Endothelial cell of umbilical vein (primary cell): Measurements from ENCODE around the gene RIPK4. TPM values are rescaled to one million over a fixed set of nuclear protein-coding genes. Genes with fewer than 3 reads are reported as not detected.

Source experiments
- BruUV-seq: library from RNA; stranded (reverse); fragments of 400-500 nt; replicated peaks from 2 replicates; lab custom pipeline; 2021; lab: Mats Ljungman, UMichigan
- CTCF ChIA-PET: fragments of 300-600, 350-600 bp; sonication (Branson Sonifier 250); formaldehyde crosslinking; loops from one replicate; lab custom pipeline; 2021; ENCODE audit warnings: antibody characterized with exemption, inconsistent platforms; lab: Charles Lee
- POLR2A ChIA-PET: fragments of 300-600, 350-600 bp; sonication (Branson Sonifier 250); formaldehyde crosslinking; loops from one replicate; lab custom pipeline; 2021; ENCODE audit warnings: antibody characterized with exemption, inconsistent platforms; lab: Charles Lee
- DNase-seq: peaks from one replicate; pipeline ENCODE4 v3.0.0-alpha.2; 2011; ENCODE audit warnings: low read depth, low spot score
- FAIRE-seq: peaks from 2 replicates; lab custom pipeline; 2011; peaks lifted over from hg19 to GRCh38; lab: Jason Lieb, UNC
- H2AFZ ChIP-seq: 2 replicates; pipeline ENCODE4 v1.6.0; 2012; ENCODE audit warnings: low read depth, low read length, control low read depth, inconsistent platforms
- H3K27ac ChIP-seq: 2 replicates; pipeline ENCODE4 v1.5.1; 2011; ENCODE audit warnings: low read depth, mild to moderate bottlenecking, control low read depth, low read length, moderate library complexity; ENCODE audit not compliant: insufficient read depth
- H3K27me3 ChIP-seq, 2 experiments: 2 replicates each; pipeline versions ENCODE4 v1.6.0 to v1.6.1; 2011; ENCODE audit warnings: low read length in 2 of 2, mixed read lengths in 1 of 2; ENCODE audit not compliant: control insufficient read depth in 2 of 2, insufficient read depth in 2 of 2
- H3K36me3 ChIP-seq, 2 experiments: 2 replicates in 1 of 2; 3 replicates in 1 of 2; pipeline ENCODE4 v1.5.1; 2011; ENCODE audit warnings: low read length in 2 of 2, mild to moderate bottlenecking in 1 of 2, moderate library complexity in 1 of 2; ENCODE audit not compliant: control insufficient read depth in 2 of 2, insufficient read depth in 2 of 2; ENCODE audit errors: extremely low read depth in 1 of 2
- H3K4me1 ChIP-seq: 3 replicates; pipeline ENCODE4 v1.5.1; 2011; ENCODE audit warnings: mild to moderate bottlenecking, low read length; ENCODE audit not compliant: control insufficient read depth, insufficient read depth; ENCODE audit errors: extremely low read depth
- H3K4me2 ChIP-seq: 2 replicates; pipeline ENCODE4 v1.6.1; 2011; ENCODE audit warnings: low read length, control low read depth, mixed read lengths; ENCODE audit not compliant: insufficient read depth
- H3K4me3 ChIP-seq, 3 experiments: fragments of 200-600 bp in 1 of 3; sonication (generic), shearing (Covaris generic) in 1 of 3; replicated peaks in 1 of 3; 2 replicates each; pipeline ENCODE4 v1.5.1; 2011 to 2016; ENCODE audit warnings: control low read depth in 3 of 3, low read length in 3 of 3, mild to moderate bottlenecking in 2 of 3, inconsistent platforms in 1 of 3, low read depth in 1 of 3, moderate library complexity in 1 of 3; ENCODE audit not compliant: insufficient read depth in 1 of 3
- H3K79me2 ChIP-seq: 2 replicates; pipeline ENCODE4 v1.6.0; 2012; ENCODE audit warnings: low read length, inconsistent platforms; ENCODE audit not compliant: control insufficient read depth, insufficient read depth
- H3K9ac ChIP-seq: replicated peaks from 2 replicates; pipeline ENCODE3; 2011; ENCODE audit warnings: low read length, control low read depth; ENCODE audit not compliant: insufficient read depth; ENCODE audit errors: extremely low read depth
- H3K9me1 ChIP-seq: replicated peaks from 3 replicates; pipeline ENCODE4 v1.6.0; 2011; ENCODE audit warnings: mild to moderate bottlenecking, low read length; ENCODE audit not compliant: control insufficient read depth, insufficient read depth; ENCODE audit errors: extremely low read depth
- H3K9me3 ChIP-seq: replicated peaks from 2 replicates; pipeline ENCODE4 v1.5.1; 2012; ENCODE audit warnings: low read length, inconsistent platforms; ENCODE audit not compliant: control insufficient read depth, insufficient read depth
- H4K20me1 ChIP-seq: replicated peaks from 2 replicates; pipeline ENCODE3; 2011; ENCODE audit warnings: mild to moderate bottlenecking, low read length; ENCODE audit not compliant: control insufficient read depth, insufficient read depth; ENCODE audit errors: extremely low read depth
- EZH2 ChIP-seq: IDR thresholded peaks from 2 replicates; pipeline ENCODE4 v1.6.1; 2012; ENCODE audit warnings: borderline replicate concordance, low read depth, mild to moderate bottlenecking, moderate library complexity, low read length, inconsistent platforms; ENCODE audit not compliant: severe bottlenecking
- GATA2 ChIP-seq: IDR thresholded peaks from 2 replicates; pipeline ENCODE4 v1.7.0; 2011; ENCODE audit warnings: low read depth, mild to moderate bottlenecking, moderate library complexity, mixed read lengths, low read length; ENCODE audit not compliant: insufficient read length, insufficient read depth
- JUN ChIP-seq: IDR thresholded peaks from 2 replicates; pipeline ENCODE4 v1.6.1; 2011; ENCODE audit warnings: borderline replicate concordance, low read depth; ENCODE audit not compliant: insufficient read length, insufficient read depth
- MAX ChIP-seq: IDR thresholded peaks from 2 replicates; pipeline ENCODE4 v1.6.1; 2011; ENCODE audit not compliant: insufficient read depth, insufficient read length
- MYC ChIP-seq: IDR thresholded peaks from one replicate; pipeline ENCODE4 v1.6.1; 2011; ENCODE audit warnings: mild to moderate bottlenecking, low read depth, low read length
- POLR2A ChIP-seq: IDR thresholded peaks from 2 replicates; pipeline ENCODE4 v1.6.1; 2012; ENCODE audit warnings: low read depth, mild to moderate bottlenecking, control low read depth, low read length
- POLR2AphosphoS5 ChIP-seq: IDR thresholded peaks from 2 replicates; pipeline ENCODE4 v1.6.1; 2012; ENCODE audit warnings: low read depth, mild to moderate bottlenecking, control low read depth, low read length, moderate library complexity; ENCODE audit not compliant: insufficient read depth
- dilution Hi-C: fragments of 300-500 bp; cut with MboI; formaldehyde crosslinking; loops from one replicate; pipeline ENCODE4 v1.15.0; 2019; ENCODE audit warnings: low sequenced_read_pairs; ENCODE audit not compliant: extremely low pct_ligation_motif_present
- intact Hi-C: fragments of 100-400 bp; cut with micrococcal nuclease; formaldehyde crosslinking; loops from one replicate; pipeline ENCODE4 v1.10.0; 2022
- polyA plus RNA-seq, 4 experiments: library from polyadenylated mRNA; depleted of rRNA in 3 of 4; stranded (reverse) in 3 of 4; unstranded in 1 of 4; fragments of >200 nt; gene quantifications; 2 replicates each; pipeline versions ENCODE4 v1.2.1 to v1.2.3, GENCODE V29; 2011 to 2012; ENCODE audit warnings: missing spikeins in 1 of 4
- total RNA-seq: library from RNA; stranded (reverse); gene quantifications from 2 replicates; pipeline ENCODE4 v1.2.3, GENCODE V29; 2021
- TF ChIP-seq, protein P1 (sequence below), 2 donors: IDR thresholded peaks; 1 replicate in 1 of 2; 2 replicates in 1 of 2; pipeline ENCODE4 v1.5.1; 2011; ENCODE audit warnings: low read length in 2 of 2, mild to moderate bottlenecking in 2 of 2, moderate library complexity in 2 of 2, control low read depth in 1 of 2, inconsistent platforms in 1 of 2, low read depth in 1 of 2; ENCODE audit not compliant: insufficient read depth in 1 of 2; ENCODE audit errors: extremely low read depth in 1 of 2

Gene RIPK4
- total and polyA plus RNA-seq, 2 donors (not counting 3 experiments of a cell fraction or from before 2014, with no cell fraction given) = not detected

DNA sequence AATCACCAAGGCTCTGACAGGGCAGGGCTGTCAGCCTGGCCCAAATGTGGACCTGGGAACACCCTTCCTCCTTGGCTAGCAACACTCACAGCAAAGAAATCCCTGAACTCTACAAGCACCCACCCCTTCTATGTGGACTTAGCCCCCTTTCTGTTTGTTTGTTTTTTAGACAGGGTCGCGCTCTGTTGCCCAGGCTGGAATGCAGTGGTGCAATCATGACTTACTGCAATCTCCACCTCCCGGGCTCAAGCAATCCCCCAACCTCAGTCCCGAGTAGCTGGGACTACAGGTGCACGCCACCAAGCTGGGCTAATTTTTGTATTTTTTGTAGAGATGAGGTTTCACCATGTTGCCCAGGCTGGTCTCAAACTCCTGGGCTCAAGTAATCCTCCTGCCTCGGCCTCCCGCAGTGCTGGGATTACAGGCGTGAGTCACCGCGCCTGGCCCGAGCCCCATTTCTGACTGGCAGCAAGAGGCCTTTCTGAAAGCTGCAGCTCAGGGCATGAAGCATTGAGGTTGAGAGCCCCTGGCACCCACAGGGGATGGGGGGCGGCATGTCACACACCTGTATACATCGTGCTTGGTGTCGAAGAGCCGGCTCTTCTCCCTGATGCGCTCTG is 16.2 kb downstream of the RIPK4 start:
- Histone ChIP-seq H3K27ac (no peak overlapping the region), H4K20me1 (no peaks in the 10 kb centered on the region), H3K9ac (no peak overlapping the region), H3K79me2 (no peaks in the 10 kb centered on the region), H2AFZ (no peak overlapping the region), H3K36me3 (no peaks in the 10 kb centered on the region), H3K27me3 (peaks cover 1 to 5% of the 10 kb centered on the region in 2 experiments), H3K9me3 (no peaks in the 10 kb centered on the region), H3K4me1 (no peaks in the 10 kb centered on the region), H3K4me2 (no peak overlapping the region), H3K9me1 (no peaks in the 10 kb centered on the region), H3K4me3 (no peak overlapping the region)
- BruUV-seq = no TSS peak
- POLR2A ChIA-PET = no interaction called here
- CTCF ChIA-PET = no interaction called here
- TF ChIP-seq, protein P1, sequence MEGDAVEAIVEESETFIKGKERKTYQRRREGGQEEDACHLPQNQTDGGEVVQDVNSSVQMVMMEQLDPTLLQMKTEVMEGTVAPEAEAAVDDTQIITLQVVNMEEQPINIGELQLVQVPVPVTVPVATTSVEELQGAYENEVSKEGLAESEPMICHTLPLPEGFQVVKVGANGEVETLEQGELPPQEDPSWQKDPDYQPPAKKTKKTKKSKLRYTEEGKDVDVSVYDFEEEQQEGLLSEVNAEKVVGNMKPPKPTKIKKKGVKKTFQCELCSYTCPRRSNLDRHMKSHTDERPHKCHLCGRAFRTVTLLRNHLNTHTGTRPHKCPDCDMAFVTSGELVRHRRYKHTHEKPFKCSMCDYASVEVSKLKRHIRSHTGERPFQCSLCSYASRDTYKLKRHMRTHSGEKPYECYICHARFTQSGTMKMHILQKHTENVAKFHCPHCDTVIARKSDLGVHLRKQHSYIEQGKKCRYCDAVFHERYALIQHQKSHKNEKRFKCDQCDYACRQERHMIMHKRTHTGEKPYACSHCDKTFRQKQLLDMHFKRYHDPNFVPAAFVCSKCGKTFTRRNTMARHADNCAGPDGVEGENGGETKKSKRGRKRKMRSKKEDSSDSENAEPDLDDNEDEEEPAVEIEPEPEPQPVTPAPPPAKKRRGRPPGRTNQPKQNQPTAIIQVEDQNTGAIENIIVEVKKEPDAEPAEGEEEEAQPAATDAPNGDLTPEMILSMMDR (IDR thresholded peaks at IDR 0.05; ENCODE audit: extremely low read depth in 1 of 2, insufficient read depth in 1 of 2, low read depth in 1 of 2, low read length in 2 of 2) = no peak
- no peak for TF ChIP-seq JUN
- no peak for TF ChIP-seq POLR2AphosphoS5
- no peak for TF ChIP-seq MAX
- TF ChIP-seq MYC = no peak
- no peak for TF ChIP-seq GATA2
- no peak for TF ChIP-seq POLR2A
- TF ChIP-seq EZH2 = no peak
- intact Hi-C loops (no loop called here), dilution Hi-C loops (no loop called here)
- DNase-seq (no peak), FAIRE-seq (no peak)
